ENCODE data around the gene KLF4.
"Not testable (repeated sequence)": the region's sequence is repeated elsewhere in the genome, so short reads cannot be mapped to it uniquely, and the experiment has no call there.

KLF4 gene

DNA sequence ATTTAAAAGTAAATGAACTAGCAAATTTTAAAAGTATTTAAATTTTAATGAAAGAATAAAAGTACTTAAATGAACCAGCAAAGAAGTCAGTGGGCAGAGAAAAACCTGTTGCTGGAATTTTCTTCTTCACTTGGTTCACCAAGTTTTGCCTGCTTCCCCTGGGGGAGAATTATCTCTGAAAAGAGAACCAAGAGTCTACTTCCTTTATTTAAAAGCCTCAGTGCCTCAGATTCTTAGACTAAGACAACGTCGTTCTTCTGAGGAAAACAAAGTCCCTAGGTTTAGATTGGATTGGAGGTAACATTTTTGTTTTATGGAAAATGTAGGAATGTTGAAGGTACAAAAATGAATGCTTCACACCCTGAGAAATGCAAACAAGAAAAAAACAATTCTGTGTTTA lies 7.4 kb upstream of the KLF4 start:
- TF ChIP-seq, protein P1, sequence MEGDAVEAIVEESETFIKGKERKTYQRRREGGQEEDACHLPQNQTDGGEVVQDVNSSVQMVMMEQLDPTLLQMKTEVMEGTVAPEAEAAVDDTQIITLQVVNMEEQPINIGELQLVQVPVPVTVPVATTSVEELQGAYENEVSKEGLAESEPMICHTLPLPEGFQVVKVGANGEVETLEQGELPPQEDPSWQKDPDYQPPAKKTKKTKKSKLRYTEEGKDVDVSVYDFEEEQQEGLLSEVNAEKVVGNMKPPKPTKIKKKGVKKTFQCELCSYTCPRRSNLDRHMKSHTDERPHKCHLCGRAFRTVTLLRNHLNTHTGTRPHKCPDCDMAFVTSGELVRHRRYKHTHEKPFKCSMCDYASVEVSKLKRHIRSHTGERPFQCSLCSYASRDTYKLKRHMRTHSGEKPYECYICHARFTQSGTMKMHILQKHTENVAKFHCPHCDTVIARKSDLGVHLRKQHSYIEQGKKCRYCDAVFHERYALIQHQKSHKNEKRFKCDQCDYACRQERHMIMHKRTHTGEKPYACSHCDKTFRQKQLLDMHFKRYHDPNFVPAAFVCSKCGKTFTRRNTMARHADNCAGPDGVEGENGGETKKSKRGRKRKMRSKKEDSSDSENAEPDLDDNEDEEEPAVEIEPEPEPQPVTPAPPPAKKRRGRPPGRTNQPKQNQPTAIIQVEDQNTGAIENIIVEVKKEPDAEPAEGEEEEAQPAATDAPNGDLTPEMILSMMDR (IDR thresholded peaks at IDR 0.05; ENCODE audit: low read depth, low read length, missing control alignments) = no peak
- no peak for DNase-seq (ENCODE audit: extremely low read depth, low read depth)
- no peak overlapping the region for H3K4me3 ChIP-seq (replicated peaks; ENCODE audit: low read depth, low read length)

DNA sequence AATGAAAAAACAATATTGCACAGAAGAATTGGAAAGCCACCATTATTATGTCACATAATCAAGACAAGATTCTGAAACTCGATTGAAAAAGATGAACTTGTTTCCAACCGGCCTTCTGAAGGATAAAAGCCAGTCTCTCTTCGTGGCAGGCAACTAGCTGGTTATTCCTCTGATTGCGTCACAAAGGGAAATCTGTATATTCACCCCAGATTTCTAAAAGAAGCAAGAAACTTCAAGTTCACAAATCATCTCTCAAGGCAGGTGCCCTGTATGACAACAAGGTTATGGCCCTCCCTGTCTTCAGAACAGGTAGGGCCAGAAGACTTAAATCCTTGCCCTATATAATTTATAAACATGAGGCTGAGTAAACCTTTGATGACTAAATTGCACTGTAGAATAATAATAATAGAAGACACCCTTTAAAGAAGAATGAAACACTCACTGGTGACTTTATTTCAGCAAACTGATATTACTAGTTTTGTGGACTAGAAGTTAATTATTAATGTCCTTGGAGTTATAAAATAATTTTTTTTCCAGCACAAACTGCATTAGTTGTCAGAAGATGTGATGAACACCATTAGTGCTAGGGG lies 2.9 kb upstream of the KLF4 start:
- TF ChIP-seq, protein P1 (IDR thresholded peaks at IDR 0.05; ENCODE audit: low read depth, low read length, missing control alignments) = no peak
- DNase-seq (ENCODE audit: extremely low read depth, low read depth) = no peak

DNA sequence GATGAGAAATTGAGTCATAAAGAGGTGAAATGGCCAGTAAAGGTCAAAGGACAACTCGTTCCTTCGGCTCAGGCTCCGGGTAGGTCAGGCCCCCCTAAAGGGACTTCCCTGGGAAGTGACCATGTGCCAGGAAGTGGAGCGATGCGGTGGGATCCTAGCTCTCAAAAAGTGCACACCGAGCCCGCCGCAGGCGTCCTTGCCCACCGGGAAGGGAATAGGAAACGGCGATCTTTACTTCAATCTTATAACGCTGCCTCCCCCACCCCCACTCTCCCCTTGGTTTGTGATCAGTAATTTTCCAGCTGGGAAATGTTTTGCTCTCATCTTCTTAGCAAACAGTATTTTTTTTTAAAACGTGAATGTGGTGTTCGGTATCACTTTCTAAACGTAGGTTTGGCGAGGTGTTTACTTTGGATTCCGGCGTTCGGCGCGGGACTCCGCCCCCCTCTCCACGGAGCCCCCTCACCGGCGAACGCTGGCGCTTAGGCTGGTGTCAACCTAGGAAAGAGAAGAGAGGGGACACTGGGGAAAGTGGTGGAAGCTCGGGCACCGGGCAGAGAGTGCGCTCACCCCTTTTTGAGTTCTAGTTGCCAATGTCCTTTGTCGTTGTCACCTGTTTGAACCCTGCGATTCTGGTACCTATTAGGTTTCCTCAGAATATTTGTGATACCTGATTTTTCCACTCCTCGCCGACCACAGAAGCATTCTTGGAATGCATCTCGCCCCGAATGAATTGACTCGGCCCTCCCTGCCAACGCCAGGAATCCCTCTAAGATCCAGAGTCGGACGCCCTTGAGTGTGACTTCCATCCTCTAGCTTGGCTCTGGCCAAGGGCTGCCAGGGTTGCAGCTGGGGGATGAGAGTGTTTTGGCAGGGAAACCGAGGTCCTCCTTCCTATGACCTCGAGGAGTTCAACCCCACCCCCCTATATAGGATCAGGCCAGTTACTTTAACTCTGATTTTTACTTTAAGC lies 1.8 kb upstream of the KLF4 start:
- TF ChIP-seq, protein P1 (IDR thresholded peaks at IDR 0.05; ENCODE audit: low read depth, low read length, missing control alignments) = no peak
- H3K4me3 ChIP-seq (replicated peaks; ENCODE audit: low read depth, low read length) = no peak overlapping the region
- no peak for DNase-seq (ENCODE audit: extremely low read depth, low read depth)

More for the DNA sequence above, 2.9 kb upstream of the KLF4 start:
- H3K4me3 ChIP-seq (replicated peaks; ENCODE audit: low read depth, low read length) = no peak overlapping the region

DNA sequence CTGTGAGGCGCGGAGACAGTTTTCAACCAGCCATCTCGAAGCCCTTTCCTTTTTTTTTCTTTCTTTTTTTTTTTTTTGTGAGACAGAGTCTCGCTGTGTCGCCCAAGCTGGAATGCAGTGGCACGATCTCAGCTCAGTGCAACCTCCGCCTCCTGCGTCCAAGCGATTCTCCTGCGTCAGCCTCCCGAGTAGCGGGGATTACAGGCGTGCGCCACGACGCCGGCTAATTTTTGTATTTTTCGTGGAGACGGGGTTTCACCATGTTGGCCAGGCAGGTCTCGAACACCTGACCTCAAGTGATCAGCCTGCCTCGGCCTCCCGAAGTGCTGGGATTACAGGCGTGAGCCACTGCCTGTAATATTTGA lies 1.0 kb upstream of the KLF4 start:
- H3K4me3 ChIP-seq (replicated peaks; ENCODE audit: low read depth, low read length) = peak overlapping the region; percentile 56
- not testable (repeated sequence) for DNase-seq (ENCODE audit: extremely low read depth, low read depth)

DNA sequence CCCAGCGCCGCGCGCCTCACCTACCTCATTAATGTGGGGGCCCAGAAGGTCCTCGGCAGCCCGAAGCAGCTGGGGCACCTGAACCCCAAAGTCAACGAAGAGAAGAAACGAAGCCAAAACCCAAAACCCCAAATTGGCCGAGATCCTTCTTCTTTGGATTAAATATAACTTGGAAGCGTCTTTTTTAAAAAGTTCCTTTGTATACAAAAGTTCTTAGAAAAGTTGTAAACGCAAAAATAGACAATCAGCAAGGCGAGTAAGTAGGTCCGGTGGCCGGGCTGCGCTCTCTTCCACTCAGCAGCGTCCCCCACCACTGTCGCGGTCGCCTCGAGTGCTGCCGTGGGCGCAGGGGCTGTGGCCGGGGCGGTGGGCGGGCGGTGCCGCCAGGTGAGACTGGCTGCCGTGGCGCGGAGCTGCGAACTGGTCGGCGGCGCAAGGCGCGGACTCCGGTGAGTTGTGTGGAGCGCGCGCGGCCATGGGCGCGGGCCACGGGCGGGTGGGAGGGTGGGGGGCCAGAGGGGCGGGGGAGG lies 360 bp downstream of the KLF4 start:
- H3K4me3 ChIP-seq (replicated peaks; ENCODE audit: low read depth, low read length) = peak overlapping the region; percentile 93
- DNase-seq (ENCODE audit: extremely low read depth, low read depth) = no peak
- TF ChIP-seq, protein P1 (IDR thresholded peaks at IDR 0.05; ENCODE audit: low read depth, low read length, missing control alignments) = no peak

DNA sequence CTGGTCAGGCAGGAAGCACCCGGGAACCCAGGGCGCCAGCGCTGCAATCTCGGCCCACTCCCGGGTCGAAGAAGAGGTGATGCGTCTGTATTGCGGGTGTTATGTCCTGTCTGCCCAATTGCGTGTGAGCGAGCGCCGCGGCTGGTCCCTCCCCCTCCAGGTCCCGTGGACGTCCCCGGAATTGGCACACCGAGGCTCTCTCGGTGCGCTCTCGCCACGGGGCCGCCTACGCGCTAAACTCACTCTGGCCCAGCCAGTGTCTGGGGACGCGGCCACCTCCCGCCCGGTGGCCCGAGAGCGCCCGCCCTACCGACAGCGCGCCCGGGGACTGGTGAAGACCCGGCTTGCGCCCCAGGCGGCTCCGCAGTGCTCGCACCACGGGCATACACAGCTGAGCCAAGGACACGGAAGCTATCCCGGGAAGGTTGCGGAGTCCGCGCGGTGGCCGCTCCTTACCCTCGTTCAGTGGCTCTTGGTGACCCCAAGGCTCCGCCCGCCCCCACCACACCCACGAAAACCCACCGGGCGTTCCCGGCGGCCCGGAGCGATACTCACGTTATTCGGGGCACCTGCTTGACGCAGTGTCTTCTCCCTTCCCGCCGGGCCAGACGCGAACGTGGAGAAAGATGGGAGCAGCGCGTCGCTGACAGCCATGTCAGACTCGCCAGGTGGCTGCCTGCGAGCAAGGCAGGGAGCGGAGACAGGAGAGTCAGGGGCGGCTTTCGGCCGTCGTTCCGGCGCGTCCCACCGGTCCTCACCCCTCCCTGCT lies 1.0 kb downstream of the KLF4 start:
- DNase-seq (ENCODE audit: extremely low read depth, low read depth) = no peak
- peak overlapping the region; percentile 93 for H3K4me3 ChIP-seq (replicated peaks; ENCODE audit: low read depth, low read length)

More for the DNA sequence above, 1.0 kb downstream of the KLF4 start:
- TF ChIP-seq, protein P1 (IDR thresholded peaks at IDR 0.05; ENCODE audit: low read depth, low read length, missing control alignments) = no peak

All from HFF-Myc (cell line).